Panc1 (cell line): Measurements from ENCODE around the gene C16orf90. TPM values are rescaled to one million over a fixed set of nuclear protein-coding genes. Genes with fewer than 3 reads are reported as not detected.

Source experiments
- ATAC-seq: fragments of 200-7000 bp; cut with Tn5 transposase; 2 replicates; pipeline ENCODE4 v1.9.1; 2020; ENCODE audit warnings: mild to moderate bottlenecking, moderate library complexity
- BruUV-seq: library from RNA; stranded (reverse); fragments of 400-500 nt; replicated peaks from 2 replicates; lab custom pipeline; 2021; lab: Mats Ljungman, UMichigan
- CTCF ChIA-PET: fragments of 300-600 bp; sonication (Branson Sonifier 250); formaldehyde crosslinking; loops from one replicate; lab custom pipeline; 2022; ENCODE audit warnings: antibody characterized with exemption; lab: Charles Lee
- POLR2A ChIA-PET: fragments of 300-600 bp; sonication (Branson Sonifier 250); formaldehyde crosslinking; loops from one replicate; lab custom pipeline; 2022; ENCODE audit warnings: antibody characterized with exemption; lab: Charles Lee
- DNase-seq: peaks from one replicate; pipeline ENCODE4 v3.0.0-alpha.2; 2010; ENCODE audit warnings: low read depth, low spot score
- H3K27ac ChIP-seq: 2 replicates; pipeline ENCODE4 v1.5.1; 2011; ENCODE audit warnings: mild to moderate bottlenecking, low read length, inconsistent platforms
- H3K27me3 ChIP-seq: fragments of 200-500 bp; sonication (Bioruptor generic); 2 replicates; pipeline ENCODE4 v1.6.0; 2014; ENCODE audit warnings: low read length, inconsistent platforms; ENCODE audit not compliant: control insufficient read depth, insufficient read depth
- H3K36me3 ChIP-seq: fragments of 200-500 bp; sonication (Bioruptor generic); 2 replicates; pipeline ENCODE4 v1.5.1; 2014; ENCODE audit warnings: inconsistent platforms, mild to moderate bottlenecking, low read length, moderate library complexity; ENCODE audit not compliant: control insufficient read depth, insufficient read depth
- H3K4me1 ChIP-seq: 2 replicates; pipeline ENCODE4 v1.5.1; 2011; ENCODE audit warnings: inconsistent platforms, mild to moderate bottlenecking, low read length, moderate library complexity; ENCODE audit not compliant: control insufficient read depth, insufficient read depth
- H3K4me3 ChIP-seq, 2 experiments: 2 replicates each; pipeline ENCODE4 v1.5.1; 2011 to 2012; ENCODE audit warnings: low read depth in 2 of 2, low read length in 2 of 2, mild to moderate bottlenecking in 2 of 2, inconsistent platforms in 1 of 2, moderate library complexity in 1 of 2
- H3K9me3 ChIP-seq: fragments of 200-500 bp; sonication (Bioruptor generic); 2 replicates; pipeline ENCODE4 v1.5.1; 2014; ENCODE audit warnings: low read depth, mild to moderate bottlenecking, inconsistent platforms, low read length, moderate library complexity; ENCODE audit not compliant: control insufficient read depth, insufficient read depth
- CTCF ChIP-seq: fragments of 450-650 bp; IDR thresholded peaks from 2 replicates; pipeline ENCODE4 v1.5.1; 2017; ENCODE audit warnings: mild to moderate bottlenecking
- POLR2AphosphoS5 ChIP-seq: IDR thresholded peaks from 2 replicates; pipeline ENCODE4 v1.6.1; 2012; ENCODE audit warnings: mild to moderate bottlenecking, low read depth, low read length, moderate library complexity
- REST ChIP-seq, 2 experiments: IDR thresholded peaks; 2 replicates each; pipeline ENCODE4 v1.6.1; 2011 to 2012; ENCODE audit warnings: low read depth in 2 of 2, control low read depth in 1 of 2, low read length in 1 of 2, mild to moderate bottlenecking in 1 of 2, moderate library complexity in 1 of 2; ENCODE audit not compliant: insufficient read depth in 1 of 2
- SIN3A ChIP-seq: IDR thresholded peaks from 2 replicates; pipeline ENCODE4 v1.6.1; 2012; ENCODE audit warnings: low read depth, mild to moderate bottlenecking, low read length, moderate library complexity, borderline replicate concordance; ENCODE audit not compliant: insufficient read depth
- TCF7L2 ChIP-seq: IDR thresholded peaks from 2 replicates; pipeline ENCODE4 v1.6.1; 2011; ENCODE audit warnings: mild to moderate bottlenecking, low read depth, low read length, inconsistent platforms
- in situ Hi-C: cut with HindIII; loops from 2 replicates; pipeline ENCODE4 v1.10.0; 2016; ENCODE audit warnings: low sequenced_read_pairs, low pct_unique_long_range_greater_than_20kb
- intact Hi-C: fragments of 100-400 bp; cut with micrococcal nuclease; formaldehyde crosslinking; loops from one replicate; pipeline ENCODE4 v1.10.0; 2022; ENCODE audit not compliant: unreplicated experiment
- total RNA-seq: library from RNA; stranded (reverse); gene quantifications from one replicate; pipeline ENCODE4 v1.2.1, GENCODE V29; 2021; ENCODE audit not compliant: unreplicated experiment

Gene C16orf90
- total RNA-seq, 1 experiment from 2014 or later = not detected

DNA sequence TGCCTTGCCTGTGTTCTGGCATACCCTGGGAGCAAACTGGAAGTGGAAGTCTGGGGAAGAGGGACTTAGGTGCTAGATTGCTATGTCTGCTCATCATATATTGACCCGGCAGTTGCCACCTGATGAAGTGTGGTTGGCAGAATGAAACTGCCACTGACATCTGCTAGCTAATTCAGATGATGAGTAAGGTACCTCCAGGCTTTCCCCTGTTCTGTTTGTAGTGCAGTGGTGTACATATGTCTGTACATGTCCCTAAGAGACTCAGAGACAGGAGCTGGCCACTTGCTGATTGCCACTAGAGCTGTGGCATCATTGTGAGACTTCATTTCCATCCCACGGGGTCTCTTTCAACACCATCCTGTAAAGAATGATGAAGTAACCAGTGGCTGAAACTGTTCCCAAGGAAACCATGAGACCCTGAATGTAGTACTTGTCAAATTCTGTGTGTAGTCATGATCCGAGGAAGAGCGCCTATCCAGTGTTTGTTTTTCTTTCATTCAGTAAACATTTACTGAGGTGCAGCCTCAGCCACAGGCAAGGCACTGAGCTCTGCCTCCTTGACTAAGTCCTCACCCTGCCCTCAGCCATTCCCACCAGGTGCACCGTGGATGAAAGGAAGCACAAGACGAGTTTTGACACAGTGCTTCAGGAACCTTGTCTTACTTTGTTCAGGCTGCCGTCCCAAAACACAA, 18.7 kb upstream of the C16orf90 start:
- no peaks in the 10 kb centered on the region for H3K4me1 ChIP-seq
- BruUV-seq = no TSS peak
- ChIA-PET POLR2A (interaction anchor here (0.5 kb wide), 1 partner anchor 10 kb away, joined by 3 read pairs; no protein-coding TSS in a partner anchor), CTCF (no interaction called here)
- no peak overlapping the region for H3K4me3 ChIP-seq
- no peaks in the 10 kb centered on the region for H3K9me3 ChIP-seq
- ATAC-seq (no peak), DNase-seq (no peak)
- no peak overlapping the region for H3K27ac ChIP-seq
- peaks cover 6% of the 10 kb centered on the region for H3K36me3 ChIP-seq
- intact Hi-C loops = no loop called here
- TF ChIP-seq REST (IDR thresholded peaks at IDR 0.05; ENCODE audit: insufficient read depth in 1 of 2, low read depth in 2 of 2, low read length in 1 of 2) = no peak
- TF ChIP-seq TCF7L2 = no peak
- TF ChIP-seq CTCF = no peak
- H3K27me3 ChIP-seq = no peaks in the 10 kb centered on the region
- in situ Hi-C loops = no loop called here

- in situ Hi-C loops (no loop called here), intact Hi-C loops (no loop called here)
- DNase-seq = no peak
- ChIA-PET CTCF (no interaction called here), POLR2A (interaction anchor here (0.6 kb wide), 1 partner anchor 10 kb away, joined by 5 read pairs; no protein-coding TSS in a partner anchor)
- Histone ChIP-seq H3K4me3 (no peak overlapping the region), H3K4me1 (no peaks in the 10 kb centered on the region), H3K27me3 (no peaks in the 10 kb centered on the region), H3K36me3 (peaks cover 6% of the 10 kb centered on the region), H3K9me3 (no peaks in the 10 kb centered on the region), H3K27ac (no peak overlapping the region)
- TF ChIP-seq POLR2AphosphoS5 (no peak), TCF7L2 (no peak), SIN3A (no peak), CTCF (no peak), REST (IDR thresholded peaks at IDR 0.05; ENCODE audit: insufficient read depth in 1 of 2, low read depth in 2 of 2, low read length in 1 of 2) (no peak)
- no TSS peak for BruUV-seq
- no peak for ATAC-seq
Observed at GRCh38 chr16:3511286-3512180, 16.2 kb upstream of the C16orf90 start.
